Large intestine (tissue), 3 donors: ENCODE results near the gene UBL3. TPM values are rescaled to one million over a fixed set of nuclear protein-coding genes. Genes with fewer than 3 reads are reported as not detected.
A peak's percentile ranks its signal among the peaks of the same experiment; 100 is the strongest.

Source experiments
- DNase-seq, 2 donors: peaks; one replicate each; pipeline versions ENCODE4 v3.0.0 to v3.0.0-alpha.2; 2013
- H3K27ac ChIP-seq: one replicate; pipeline ENCODE4 v1.5.1; 2013; ENCODE audit warnings: low read length
- H3K27me3 ChIP-seq: 2 replicates; pipeline ENCODE4 v1.6.1; 2013; ENCODE audit warnings: low read length; ENCODE audit not compliant: control insufficient read depth, insufficient read depth
- H3K36me3 ChIP-seq: 2 replicates; pipeline ENCODE4 v1.6.1; 2013; ENCODE audit warnings: low read length; ENCODE audit not compliant: control insufficient read depth, insufficient read depth
- H3K4me1 ChIP-seq: one replicate; pipeline ENCODE4 v1.6.1; 2013; ENCODE audit warnings: low read length; ENCODE audit not compliant: control insufficient read depth, insufficient read depth
- H3K4me3 ChIP-seq: one replicate; pipeline ENCODE4 v1.5.1; 2013; ENCODE audit warnings: low read length
- H3K9me3 ChIP-seq: one replicate; pipeline ENCODE4 v1.6.1; 2013; ENCODE audit warnings: mild to moderate bottlenecking, low read depth, low read length, moderate library complexity; ENCODE audit not compliant: control insufficient read depth
- WGBS: methylation state at CpG from one replicate; pipeline ENCODE4 v1.1.5; 2013; ENCODE audit warnings: low lambda C conversion rate; ENCODE audit not compliant: insufficient coverage; 5-methylcytosine and 5-hydroxymethylcytosine counted together
- polyA plus RNA-seq: library from polyadenylated mRNA; unstranded; fragments of 120-200 nt; gene quantifications from one replicate; pipeline ENCODE4 v1.2.1, GENCODE V29; 2013

UBL3 gene
- polyA plus RNA-seq, 1 donor = 36.4 TPM

GRCh38 chr13:29885989-29886388 is 35.6 kb upstream of the UBL3 start:
- WGBS = no CpG with 5 or more reads among the region's 1 CpG
- Histone ChIP-seq H3K9me3 (no peaks in the 10 kb centered on the region), H3K36me3 (no peaks in the 10 kb centered on the region), H3K4me3 (no peak overlapping the region), H3K27me3 (no peaks in the 10 kb centered on the region), H3K4me1 (no peaks in the 10 kb centered on the region), H3K27ac (no peak overlapping the region)
- DNase-seq = no peak

- no peak overlapping the region for H3K4me3 ChIP-seq
- peak in 1 of 2 donors; percentile 38 for DNase-seq
- H3K4me1 ChIP-seq = peaks cover 3% of the 10 kb centered on the region
- WGBS = 100% methylated on average over 1 of the region's 7 CpGs
- H3K36me3 ChIP-seq = no peaks in the 10 kb centered on the region
- no peaks in the 10 kb centered on the region for H3K9me3 ChIP-seq
- H3K27me3 ChIP-seq = no peaks in the 10 kb centered on the region
- no peak overlapping the region for H3K27ac ChIP-seq
Measured at GRCh38 chr13:29884671-29885430, 34.4 kb upstream of the UBL3 start.

GRCh38 chr13:29883941-29884518 is 33.6 kb upstream of the UBL3 start:
- DNase-seq = no peak
- WGBS = no CpG with 5 or more reads among the region's 6 CpGs
- H3K27me3 ChIP-seq = no peaks in the 10 kb centered on the region
- H3K4me3 ChIP-seq = no peak overlapping the region
- H3K27ac ChIP-seq = no peak overlapping the region
- H3K9me3 ChIP-seq = no peaks in the 10 kb centered on the region
- peaks cover 3% of the 10 kb centered on the region for H3K4me1 ChIP-seq
- no peaks in the 10 kb centered on the region for H3K36me3 ChIP-seq

GRCh38 chr13:29882076-29882475 is 31.7 kb upstream of the UBL3 start:
- DNase-seq = no peak
- H3K27me3 ChIP-seq = no peaks in the 10 kb centered on the region
- WGBS = no CpG with 5 or more reads among the region's 1 CpG
- no peak overlapping the region for H3K4me3 ChIP-seq
- H3K9me3 ChIP-seq = no peaks in the 10 kb centered on the region
- H3K4me1 ChIP-seq = peaks cover 14% of the 10 kb centered on the region
- H3K27ac ChIP-seq = no peak overlapping the region
- H3K36me3 ChIP-seq = no peaks in the 10 kb centered on the region

- peaks cover 14% of the 10 kb centered on the region for H3K4me1 ChIP-seq
- peak; percentile 60 to 86 for DNase-seq
- no peak overlapping the region for H3K4me3 ChIP-seq
- peak overlapping the region; percentile 62 for H3K27ac ChIP-seq
- WGBS = 33% methylated on average over 1 of the region's 2 CpGs
- no peaks in the 10 kb centered on the region for H3K36me3 ChIP-seq
- no peaks in the 10 kb centered on the region for H3K9me3 ChIP-seq
- no peaks in the 10 kb centered on the region for H3K27me3 ChIP-seq
Measured at GRCh38 chr13:29878101-29878500, 27.7 kb upstream of the UBL3 start.

GRCh38 chr13:29877456-29878078 is 27.1 kb upstream of the UBL3 start:
- H3K9me3 ChIP-seq = no peaks in the 10 kb centered on the region
- WGBS = 29% methylated on average over 1 of the region's 6 CpGs
- H3K36me3 ChIP-seq = no peaks in the 10 kb centered on the region
- peak; percentile 85 to 94 for DNase-seq
- no peaks in the 10 kb centered on the region for H3K27me3 ChIP-seq
- peak overlapping the region; percentile 62 for H3K27ac ChIP-seq
- no peak overlapping the region for H3K4me3 ChIP-seq
- H3K4me1 ChIP-seq = peaks cover 14% of the 10 kb centered on the region

- Histone ChIP-seq H3K4me3 (no peak overlapping the region), H3K27ac (no peak overlapping the region), H3K36me3 (no peaks in the 10 kb centered on the region), H3K9me3 (no peaks in the 10 kb centered on the region), H3K27me3 (no peaks in the 10 kb centered on the region), H3K4me1 (peaks cover 11% of the 10 kb centered on the region)
- WGBS = 100% methylated on average over 2 of the region's 3 CpGs
- no peak for DNase-seq
Measured at GRCh38 chr13:29875646-29876045, 25.2 kb upstream of the UBL3 start.

- Histone ChIP-seq H3K4me3 (no peak overlapping the region), H3K4me1 (no peaks in the 10 kb centered on the region), H3K36me3 (no peaks in the 10 kb centered on the region), H3K9me3 (no peaks in the 10 kb centered on the region), H3K27me3 (no peaks in the 10 kb centered on the region), H3K27ac (no peak overlapping the region)
- 100% methylated on average over 2 of the region's 7 CpGs for WGBS
- no peak for DNase-seq
Measured at GRCh38 chr13:29868581-29868980, 18.2 kb upstream of the UBL3 start.

- H3K27ac ChIP-seq = no peak overlapping the region
- H3K36me3 ChIP-seq = no peaks in the 10 kb centered on the region
- H3K4me3 ChIP-seq = no peak overlapping the region
- no peaks in the 10 kb centered on the region for H3K9me3 ChIP-seq
- no peak for DNase-seq
- H3K4me1 ChIP-seq = no peaks in the 10 kb centered on the region
- H3K27me3 ChIP-seq = no peaks in the 10 kb centered on the region
- no CpG with 5 or more reads among the region's 6 CpGs for WGBS
Measured at GRCh38 chr13:29865934-29866333, 15.5 kb upstream of the UBL3 start.

GRCh38 chr13:29861694-29862110 is 11.3 kb upstream of the UBL3 start:
- H3K36me3 ChIP-seq = no peaks in the 10 kb centered on the region
- no peaks in the 10 kb centered on the region for H3K4me1 ChIP-seq
- no peaks in the 10 kb centered on the region for H3K9me3 ChIP-seq
- WGBS = 100% methylated on average over 1 of the region's 8 CpGs
- H3K4me3 ChIP-seq = no peak overlapping the region
- no peak for DNase-seq
- no peaks in the 10 kb centered on the region for H3K27me3 ChIP-seq
- no peak overlapping the region for H3K27ac ChIP-seq
